ENCODE results near the gene PPCDC. TPM values are rescaled to one million over a fixed set of nuclear protein-coding genes. Genes with fewer than 3 reads are reported as not detected.
A peak's percentile ranks its signal among the peaks of the same experiment; 100 is the strongest.
"Not testable (repeated sequence)": the region's sequence is repeated elsewhere in the genome, so short reads cannot be mapped to it uniquely, and the experiment has no call there.

PPCDC gene
- total RNA-seq, 1 donor from 2014 or later: 4.7 TPM

GRCh38 chr15:75073197-75073596 is 49.8 kb downstream of the PPCDC start:
- H3K27me3 ChIP-seq (ENCODE audit: control insufficient read depth in 3 of 3, insufficient read depth in 3 of 3, low read length in 3 of 3): peaks cover 0 to 11% (median 3%) of the 10 kb centered on the region in 3 donors
- no peak overlapping the region for H3K27ac ChIP-seq (ENCODE audit: low read depth, low read length)
- H3K9ac ChIP-seq (ENCODE audit: low read depth in 1 of 3, low read length in 3 of 3): no peak overlapping the region
- no peaks in the 10 kb centered on the region for H3K9me3 ChIP-seq (ENCODE audit: control insufficient read depth in 3 of 3, low read length in 3 of 3)
- H3K36me3 ChIP-seq (ENCODE audit: control insufficient read depth in 3 of 3, insufficient read depth in 3 of 3, low read length in 3 of 3): no peaks in the 10 kb centered on the region
- no peaks in the 10 kb centered on the region for H3K4me1 ChIP-seq (ENCODE audit: control insufficient read depth in 3 of 3, insufficient read depth in 3 of 3, low read length in 3 of 3)
- no peak overlapping the region for H3K4me3 ChIP-seq (ENCODE audit: low read length in 3 of 3)

- Histone ChIP-seq H3K4me3 (ENCODE audit: low read length in 3 of 3) (no peak overlapping the region), H3K36me3 (ENCODE audit: control insufficient read depth in 3 of 3, insufficient read depth in 3 of 3, low read length in 3 of 3) (no peaks in the 10 kb centered on the region)
These were observed 52.9 kb downstream of the PPCDC start for GRCh38 chr15:75076277-75076676.

GRCh38 chr15:75077551-75077961 is 54.2 kb downstream of the PPCDC start:
- H3K27ac ChIP-seq (ENCODE audit: low read depth, low read length); H3K4me1 ChIP-seq (ENCODE audit: control insufficient read depth in 3 of 3, insufficient read depth in 3 of 3, low read length in 3 of 3); H3K36me3 ChIP-seq (ENCODE audit: control insufficient read depth in 3 of 3, insufficient read depth in 3 of 3, low read length in 3 of 3); H3K4me3 ChIP-seq (ENCODE audit: low read length in 3 of 3); H3K27me3 ChIP-seq (ENCODE audit: control insufficient read depth in 3 of 3, insufficient read depth in 3 of 3, low read length in 3 of 3); H3K9ac ChIP-seq (ENCODE audit: low read depth in 1 of 3, low read length in 3 of 3); H3K9me3 ChIP-seq (ENCODE audit: control insufficient read depth in 3 of 3, low read length in 3 of 3): not testable (repeated sequence)

More at GRCh38 chr15:75076277-75076676, 52.9 kb downstream of the PPCDC start:
- peaks cover 0 to 2% (median 0%) of the 10 kb centered on the region in 3 donors for H3K27me3 ChIP-seq (ENCODE audit: control insufficient read depth in 3 of 3, insufficient read depth in 3 of 3, low read length in 3 of 3)
- no peak overlapping the region for H3K27ac ChIP-seq (ENCODE audit: low read depth, low read length)
- no peak overlapping the region for H3K9ac ChIP-seq (ENCODE audit: low read depth in 1 of 3, low read length in 3 of 3)
- no peaks in the 10 kb centered on the region for H3K4me1 ChIP-seq (ENCODE audit: control insufficient read depth in 3 of 3, insufficient read depth in 3 of 3, low read length in 3 of 3)
- no peaks in the 10 kb centered on the region for H3K9me3 ChIP-seq (ENCODE audit: control insufficient read depth in 3 of 3, low read length in 3 of 3)

- Histone ChIP-seq H3K9ac (ENCODE audit: low read depth in 1 of 3, low read length in 3 of 3) (no peak overlapping the region), H3K27ac (ENCODE audit: low read depth, low read length) (no peak overlapping the region), H3K4me3 (ENCODE audit: low read length in 3 of 3) (no peak overlapping the region), H3K27me3 (ENCODE audit: control insufficient read depth in 3 of 3, insufficient read depth in 3 of 3, low read length in 3 of 3) (no peaks in the 10 kb centered on the region), H3K4me1 (ENCODE audit: control insufficient read depth in 3 of 3, insufficient read depth in 3 of 3, low read length in 3 of 3) (no peaks in the 10 kb centered on the region), H3K36me3 (ENCODE audit: control insufficient read depth in 3 of 3, insufficient read depth in 3 of 3, low read length in 3 of 3) (no peaks in the 10 kb centered on the region), H3K9me3 (ENCODE audit: control insufficient read depth in 3 of 3, low read length in 3 of 3) (peaks cover 0 to 3% (median 0%) of the 10 kb centered on the region in 3 donors)
These were observed 57.8 kb downstream of the PPCDC start for GRCh38 chr15:75081150-75081549.

GRCh38 chr15:75082689-75083088 is 59.3 kb downstream of the PPCDC start:
- H3K9me3 ChIP-seq (ENCODE audit: control insufficient read depth in 3 of 3, low read length in 3 of 3): peaks cover 0 to 3% (median 0%) of the 10 kb centered on the region in 3 donors
- no peaks in the 10 kb centered on the region for H3K36me3 ChIP-seq (ENCODE audit: control insufficient read depth in 3 of 3, insufficient read depth in 3 of 3, low read length in 3 of 3)
- H3K9ac ChIP-seq (ENCODE audit: low read depth in 1 of 3, low read length in 3 of 3): no peak overlapping the region
- H3K4me3 ChIP-seq (ENCODE audit: low read length in 3 of 3): no peak overlapping the region
- H3K27me3 ChIP-seq (ENCODE audit: control insufficient read depth in 3 of 3, insufficient read depth in 3 of 3, low read length in 3 of 3): no peaks in the 10 kb centered on the region
- no peaks in the 10 kb centered on the region for H3K4me1 ChIP-seq (ENCODE audit: control insufficient read depth in 3 of 3, insufficient read depth in 3 of 3, low read length in 3 of 3)
- no peak overlapping the region for H3K27ac ChIP-seq (ENCODE audit: low read depth, low read length)

GRCh38 chr15:75085708-75086107 is 62.3 kb downstream of the PPCDC start:
- not testable (repeated sequence) for H3K9ac ChIP-seq (ENCODE audit: low read depth in 1 of 3, low read length in 3 of 3); H3K9me3 ChIP-seq (ENCODE audit: control insufficient read depth in 3 of 3, low read length in 3 of 3); H3K36me3 ChIP-seq (ENCODE audit: control insufficient read depth in 3 of 3, insufficient read depth in 3 of 3, low read length in 3 of 3); H3K27me3 ChIP-seq (ENCODE audit: control insufficient read depth in 3 of 3, insufficient read depth in 3 of 3, low read length in 3 of 3); H3K4me1 ChIP-seq (ENCODE audit: control insufficient read depth in 3 of 3, insufficient read depth in 3 of 3, low read length in 3 of 3); H3K27ac ChIP-seq (ENCODE audit: low read depth, low read length); H3K4me3 ChIP-seq (ENCODE audit: low read length in 3 of 3)

GRCh38 chr15:75089456-75090387 is 66.3 kb downstream of the PPCDC start:
- Histone ChIP-seq H3K27ac (ENCODE audit: low read depth, low read length) (peak overlapping the region; percentile 55), H3K9ac (ENCODE audit: low read depth in 1 of 3, low read length in 3 of 3) (no peak overlapping the region), H3K36me3 (ENCODE audit: control insufficient read depth in 3 of 3, insufficient read depth in 3 of 3, low read length in 3 of 3) (no peaks in the 10 kb centered on the region), H3K4me1 (ENCODE audit: control insufficient read depth in 3 of 3, insufficient read depth in 3 of 3, low read length in 3 of 3) (peaks cover 0 to 3% (median 0%) of the 10 kb centered on the region in 3 donors), H3K27me3 (ENCODE audit: control insufficient read depth in 3 of 3, insufficient read depth in 3 of 3, low read length in 3 of 3) (no peaks in the 10 kb centered on the region), H3K9me3 (ENCODE audit: control insufficient read depth in 3 of 3, low read length in 3 of 3) (no peaks in the 10 kb centered on the region), H3K4me3 (ENCODE audit: low read length in 3 of 3) (no peak overlapping the region)

- Histone ChIP-seq H3K9me3 (ENCODE audit: control insufficient read depth in 3 of 3, low read length in 3 of 3) (no peaks in the 10 kb centered on the region), H3K27me3 (ENCODE audit: control insufficient read depth in 3 of 3, insufficient read depth in 3 of 3, low read length in 3 of 3) (no peaks in the 10 kb centered on the region), H3K27ac (ENCODE audit: low read depth, low read length) (peak overlapping the region; percentile 55), H3K4me3 (ENCODE audit: low read length in 3 of 3) (no peak overlapping the region), H3K36me3 (ENCODE audit: control insufficient read depth in 3 of 3, insufficient read depth in 3 of 3, low read length in 3 of 3) (no peaks in the 10 kb centered on the region), H3K9ac (ENCODE audit: low read depth in 1 of 3, low read length in 3 of 3) (no peak overlapping the region), H3K4me1 (ENCODE audit: control insufficient read depth in 3 of 3, insufficient read depth in 3 of 3, low read length in 3 of 3) (peaks cover 0 to 3% (median 0%) of the 10 kb centered on the region in 3 donors)
These were observed 67.0 kb downstream of the PPCDC start for GRCh38 chr15:75090388-75090734.

- no peaks in the 10 kb centered on the region for H3K9me3 ChIP-seq (ENCODE audit: control insufficient read depth in 3 of 3, low read length in 3 of 3)
- H3K27ac ChIP-seq (ENCODE audit: low read depth, low read length): no peak overlapping the region
These were observed 68.4 kb downstream of the PPCDC start for GRCh38 chr15:75091814-75092213.

GRCh38 chr15:75094961-75095478 is 71.6 kb downstream of the PPCDC start:
- not testable (repeated sequence) for H3K9me3 ChIP-seq (ENCODE audit: control insufficient read depth in 3 of 3, low read length in 3 of 3); H3K27ac ChIP-seq (ENCODE audit: low read depth, low read length); H3K27me3 ChIP-seq (ENCODE audit: control insufficient read depth in 3 of 3, insufficient read depth in 3 of 3, low read length in 3 of 3); H3K36me3 ChIP-seq (ENCODE audit: control insufficient read depth in 3 of 3, insufficient read depth in 3 of 3, low read length in 3 of 3); H3K4me1 ChIP-seq (ENCODE audit: control insufficient read depth in 3 of 3, insufficient read depth in 3 of 3, low read length in 3 of 3); H3K4me3 ChIP-seq (ENCODE audit: low read length in 3 of 3); H3K9ac ChIP-seq (ENCODE audit: low read depth in 1 of 3, low read length in 3 of 3)

More at GRCh38 chr15:75091814-75092213, 68.4 kb downstream of the PPCDC start:
- Histone ChIP-seq H3K4me3 (ENCODE audit: low read length in 3 of 3) (no peak overlapping the region), H3K9ac (ENCODE audit: low read depth in 1 of 3, low read length in 3 of 3) (no peak overlapping the region), H3K4me1 (ENCODE audit: control insufficient read depth in 3 of 3, insufficient read depth in 3 of 3, low read length in 3 of 3) (peaks cover 0 to 3% (median 0%) of the 10 kb centered on the region in 3 donors), H3K36me3 (ENCODE audit: control insufficient read depth in 3 of 3, insufficient read depth in 3 of 3, low read length in 3 of 3) (no peaks in the 10 kb centered on the region), H3K27me3 (ENCODE audit: control insufficient read depth in 3 of 3, insufficient read depth in 3 of 3, low read length in 3 of 3) (no peaks in the 10 kb centered on the region)

All from skeletal muscle tissue (tissue), 4 donors.